Measurements from ENCODE around the gene SHROOM4. TPM values are rescaled to one million over a fixed set of nuclear protein-coding genes. Genes with fewer than 3 reads are reported as not detected.

Gene SHROOM4
- total RNA-seq, 1 experiment from 2014 or later = 7.1 TPM

DNA sequence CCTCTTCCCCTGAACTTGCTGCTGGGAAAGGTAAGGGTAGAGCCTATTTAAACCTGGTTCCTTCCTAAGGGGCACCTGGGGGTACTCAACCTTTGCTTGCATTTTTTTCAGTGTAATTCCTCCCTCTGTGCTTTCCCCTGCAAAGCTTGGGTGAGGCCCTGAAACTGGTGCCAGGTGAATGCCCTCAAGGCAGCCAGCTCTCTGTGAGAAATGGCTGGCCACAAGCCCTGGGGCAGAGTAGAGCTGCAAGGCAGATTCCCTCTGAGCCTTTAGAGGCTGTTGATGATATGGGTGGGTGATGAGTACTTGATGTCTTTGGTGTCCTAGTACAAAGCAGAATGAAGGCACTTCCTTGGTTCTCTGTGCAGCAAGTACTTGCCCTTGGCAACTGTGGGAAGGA lies 217.9 kb downstream of the SHROOM4 start (continued):
- TF ChIP-seq, protein P1, sequence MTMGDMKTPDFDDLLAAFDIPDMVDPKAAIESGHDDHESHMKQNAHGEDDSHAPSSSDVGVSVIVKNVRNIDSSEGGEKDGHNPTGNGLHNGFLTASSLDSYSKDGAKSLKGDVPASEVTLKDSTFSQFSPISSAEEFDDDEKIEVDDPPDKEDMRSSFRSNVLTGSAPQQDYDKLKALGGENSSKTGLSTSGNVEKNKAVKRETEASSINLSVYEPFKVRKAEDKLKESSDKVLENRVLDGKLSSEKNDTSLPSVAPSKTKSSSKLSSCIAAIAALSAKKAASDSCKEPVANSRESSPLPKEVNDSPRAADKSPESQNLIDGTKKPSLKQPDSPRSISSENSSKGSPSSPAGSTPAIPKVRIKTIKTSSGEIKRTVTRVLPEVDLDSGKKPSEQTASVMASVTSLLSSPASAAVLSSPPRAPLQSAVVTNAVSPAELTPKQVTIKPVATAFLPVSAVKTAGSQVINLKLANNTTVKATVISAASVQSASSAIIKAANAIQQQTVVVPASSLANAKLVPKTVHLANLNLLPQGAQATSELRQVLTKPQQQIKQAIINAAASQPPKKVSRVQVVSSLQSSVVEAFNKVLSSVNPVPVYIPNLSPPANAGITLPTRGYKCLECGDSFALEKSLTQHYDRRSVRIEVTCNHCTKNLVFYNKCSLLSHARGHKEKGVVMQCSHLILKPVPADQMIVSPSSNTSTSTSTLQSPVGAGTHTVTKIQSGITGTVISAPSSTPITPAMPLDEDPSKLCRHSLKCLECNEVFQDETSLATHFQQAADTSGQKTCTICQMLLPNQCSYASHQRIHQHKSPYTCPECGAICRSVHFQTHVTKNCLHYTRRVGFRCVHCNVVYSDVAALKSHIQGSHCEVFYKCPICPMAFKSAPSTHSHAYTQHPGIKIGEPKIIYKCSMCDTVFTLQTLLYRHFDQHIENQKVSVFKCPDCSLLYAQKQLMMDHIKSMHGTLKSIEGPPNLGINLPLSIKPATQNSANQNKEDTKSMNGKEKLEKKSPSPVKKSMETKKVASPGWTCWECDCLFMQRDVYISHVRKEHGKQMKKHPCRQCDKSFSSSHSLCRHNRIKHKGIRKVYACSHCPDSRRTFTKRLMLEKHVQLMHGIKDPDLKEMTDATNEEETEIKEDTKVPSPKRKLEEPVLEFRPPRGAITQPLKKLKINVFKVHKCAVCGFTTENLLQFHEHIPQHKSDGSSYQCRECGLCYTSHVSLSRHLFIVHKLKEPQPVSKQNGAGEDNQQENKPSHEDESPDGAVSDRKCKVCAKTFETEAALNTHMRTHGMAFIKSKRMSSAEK (CRISPR knock-in tag; IDR thresholded peaks at IDR 0.05; ENCODE audit: borderline replicate concordance) = no peak
- no peak for TF ChIP-seq STAT6 (CRISPR knock-in tag; conservative IDR thresholded peaks at IDR 0.05; ENCODE audit: low read depth)
- TF ChIP-seq ZNF263 (CRISPR knock-in tag; IDR thresholded peaks at IDR 0.05; ENCODE audit: low read depth) = no peak
- TF ChIP-seq, protein P2, sequence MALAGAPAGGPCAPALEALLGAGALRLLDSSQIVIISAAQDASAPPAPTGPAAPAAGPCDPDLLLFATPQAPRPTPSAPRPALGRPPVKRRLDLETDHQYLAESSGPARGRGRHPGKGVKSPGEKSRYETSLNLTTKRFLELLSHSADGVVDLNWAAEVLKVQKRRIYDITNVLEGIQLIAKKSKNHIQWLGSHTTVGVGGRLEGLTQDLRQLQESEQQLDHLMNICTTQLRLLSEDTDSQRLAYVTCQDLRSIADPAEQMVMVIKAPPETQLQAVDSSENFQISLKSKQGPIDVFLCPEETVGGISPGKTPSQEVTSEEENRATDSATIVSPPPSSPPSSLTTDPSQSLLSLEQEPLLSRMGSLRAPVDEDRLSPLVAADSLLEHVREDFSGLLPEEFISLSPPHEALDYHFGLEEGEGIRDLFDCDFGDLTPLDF (CRISPR knock-in tag; IDR thresholded peaks at IDR 0.05) = no peak
- TF ChIP-seq, protein P3, sequence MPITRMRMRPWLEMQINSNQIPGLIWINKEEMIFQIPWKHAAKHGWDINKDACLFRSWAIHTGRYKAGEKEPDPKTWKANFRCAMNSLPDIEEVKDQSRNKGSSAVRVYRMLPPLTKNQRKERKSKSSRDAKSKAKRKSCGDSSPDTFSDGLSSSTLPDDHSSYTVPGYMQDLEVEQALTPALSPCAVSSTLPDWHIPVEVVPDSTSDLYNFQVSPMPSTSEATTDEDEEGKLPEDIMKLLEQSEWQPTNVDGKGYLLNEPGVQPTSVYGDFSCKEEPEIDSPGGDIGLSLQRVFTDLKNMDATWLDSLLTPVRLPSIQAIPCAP (CRISPR knock-in tag; IDR thresholded peaks at IDR 0.05) = no peak

DNA sequence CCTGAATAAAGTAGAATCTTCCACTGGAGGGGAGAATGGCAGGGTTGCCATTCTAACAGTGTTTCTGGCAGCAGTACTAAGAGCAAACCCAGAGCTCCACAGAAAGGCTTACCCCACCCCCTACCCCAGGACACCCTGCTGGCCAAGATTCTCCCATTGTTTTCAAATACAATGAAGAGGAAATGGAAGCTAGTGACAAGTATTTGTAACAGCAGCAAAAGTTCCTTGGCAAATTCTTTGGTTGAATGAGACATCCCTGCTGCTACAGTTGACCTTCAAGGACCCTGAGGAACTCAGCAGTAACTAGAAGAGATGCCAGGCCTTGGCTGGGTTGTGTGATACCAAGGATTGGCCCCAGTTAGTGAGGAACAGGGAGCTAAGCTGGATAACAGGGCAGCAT lies 219.2 kb downstream of the SHROOM4 start:
- DNase-seq (ENCODE audit: low spot score) (peak; percentile 34), ATAC-seq (peak; percentile 94)
- Mint-ChIP-seq H3K4me1 (peaks cover 40% of the 10 kb centered on the region), H3K27ac (peak overlapping the region; percentile 92), H3K36me3 (peaks cover 13% of the 10 kb centered on the region; the same call in 1 of the 2 replicates), H3K4me3 (no peak overlapping the region; the same call in 1 of the 2 replicates), H3K9me3 (no peaks in the 10 kb centered on the region), H3K27me3 (ENCODE audit: low read depth) (no peaks in the 10 kb centered on the region; the same call in 1 of the 2 replicates)
- CTCF ChIA-PET = interaction anchor here (0.9 to 1.0 kb wide), 4 partner anchors 15 to 128 kb away, joined by 3 to 5 read pairs (median 4); no protein-coding TSS in a partner anchor
- POLR2A ChIA-PET = no interaction called here
- peak; percentile 46; the same call in 1 of the 2 replicates for TF ChIP-seq TEAD1 (CRISPR knock-in tag; IDR thresholded peaks at IDR 0.05)
- TF ChIP-seq ERG (CRISPR knock-in tag; IDR thresholded peaks at IDR 0.05) = 0 out of 2 replicates have a peak, but pooled peaks have one; percentile 27
- no peak for TF ChIP-seq USF1 (CRISPR knock-in tag; IDR thresholded peaks at IDR 0.05)

DNA sequence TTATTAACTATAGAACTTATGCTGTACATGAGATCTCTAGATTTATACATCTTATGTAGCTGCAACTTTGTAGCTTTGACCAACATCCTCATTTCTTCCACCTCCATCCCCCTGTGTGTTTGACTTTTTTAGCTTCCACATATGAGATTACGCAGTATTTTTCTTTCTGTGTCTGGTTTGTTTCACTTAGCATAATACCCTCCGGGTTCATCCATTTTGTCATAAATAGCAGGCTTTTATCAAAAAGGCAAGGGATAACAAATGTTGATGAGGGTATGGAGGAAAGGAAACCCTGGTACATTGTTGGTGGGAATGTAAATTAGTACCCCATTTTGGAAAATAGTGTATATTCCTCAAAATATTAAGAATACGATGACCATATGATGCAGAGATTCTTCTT lies 227.0 kb downstream of the SHROOM4 start:
- H3K27ac Mint-ChIP-seq = no peak overlapping the region
- H3K4me1 Mint-ChIP-seq = 0 out of 2 replicates have a peak, but pooled peaks cover 3% of the 10 kb centered on the region
- ChIA-PET CTCF (no interaction called here), POLR2A (no interaction called here)
- peaks cover 54% of the 10 kb centered on the region for H3K27me3 Mint-ChIP-seq (ENCODE audit: low read depth)
- DNase-seq (ENCODE audit: low spot score) = no peak
- peaks cover 13% of the 10 kb centered on the region for H3K9me3 Mint-ChIP-seq
- H3K36me3 Mint-ChIP-seq = peaks cover 15% of the 10 kb centered on the region
- no peak for ATAC-seq
- no peak overlapping the region for H3K4me3 Mint-ChIP-seq
- TF ChIP-seq ZNF396 (CRISPR knock-in tag; IDR thresholded peaks at IDR 0.05; ENCODE audit: borderline replicate concordance) = no peak
- no peak for TF ChIP-seq TP53 (CRISPR knock-in tag; IDR thresholded peaks at IDR 0.05)
- TF ChIP-seq, protein P4, sequence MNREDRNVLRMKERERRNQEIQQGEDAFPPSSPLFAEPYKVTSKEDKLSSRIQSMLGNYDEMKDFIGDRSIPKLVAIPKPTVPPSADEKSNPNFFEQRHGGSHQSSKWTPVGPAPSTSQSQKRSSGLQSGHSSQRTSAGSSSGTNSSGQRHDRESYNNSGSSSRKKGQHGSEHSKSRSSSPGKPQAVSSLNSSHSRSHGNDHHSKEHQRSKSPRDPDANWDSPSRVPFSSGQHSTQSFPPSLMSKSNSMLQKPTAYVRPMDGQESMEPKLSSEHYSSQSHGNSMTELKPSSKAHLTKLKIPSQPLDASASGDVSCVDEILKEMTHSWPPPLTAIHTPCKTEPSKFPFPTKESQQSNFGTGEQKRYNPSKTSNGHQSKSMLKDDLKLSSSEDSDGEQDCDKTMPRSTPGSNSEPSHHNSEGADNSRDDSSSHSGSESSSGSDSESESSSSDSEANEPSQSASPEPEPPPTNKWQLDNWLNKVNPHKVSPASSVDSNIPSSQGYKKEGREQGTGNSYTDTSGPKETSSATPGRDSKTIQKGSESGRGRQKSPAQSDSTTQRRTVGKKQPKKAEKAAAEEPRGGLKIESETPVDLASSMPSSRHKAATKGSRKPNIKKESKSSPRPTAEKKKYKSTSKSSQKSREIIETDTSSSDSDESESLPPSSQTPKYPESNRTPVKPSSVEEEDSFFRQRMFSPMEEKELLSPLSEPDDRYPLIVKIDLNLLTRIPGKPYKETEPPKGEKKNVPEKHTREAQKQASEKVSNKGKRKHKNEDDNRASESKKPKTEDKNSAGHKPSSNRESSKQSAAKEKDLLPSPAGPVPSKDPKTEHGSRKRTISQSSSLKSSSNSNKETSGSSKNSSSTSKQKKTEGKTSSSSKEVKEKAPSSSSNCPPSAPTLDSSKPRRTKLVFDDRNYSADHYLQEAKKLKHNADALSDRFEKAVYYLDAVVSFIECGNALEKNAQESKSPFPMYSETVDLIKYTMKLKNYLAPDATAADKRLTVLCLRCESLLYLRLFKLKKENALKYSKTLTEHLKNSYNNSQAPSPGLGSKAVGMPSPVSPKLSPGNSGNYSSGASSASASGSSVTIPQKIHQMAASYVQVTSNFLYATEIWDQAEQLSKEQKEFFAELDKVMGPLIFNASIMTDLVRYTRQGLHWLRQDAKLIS (CRISPR knock-in tag; IDR thresholded peaks at IDR 0.05; ENCODE audit: borderline replicate concordance) = no peak
- TF ChIP-seq SMAD3 (CRISPR knock-in tag; IDR thresholded peaks at IDR 0.05; ENCODE audit: borderline replicate concordance) = no peak
- no peak for TF ChIP-seq JAZF1 (CRISPR knock-in tag; IDR thresholded peaks at IDR 0.05)
- TF ChIP-seq CDX4 (CRISPR knock-in tag; IDR thresholded peaks at IDR 0.05; ENCODE audit: borderline replicate concordance) = no peak

Measured in WTC11 (cell line).